GM18873 (cell line): ENCODE results near the gene RUNX2.

Experiments used
- ATAC-seq: cut with Tn5 transposase; IDR thresholded peaks from one replicate; pipeline ENCODE4 v1.9.1; 2021; ENCODE audit warnings: mild to moderate bottlenecking, moderate library complexity, moderate number of reproducible peaks; ENCODE audit not compliant: unreplicated experiment, low FRiP score

The RUNX2 gene

DNA sequence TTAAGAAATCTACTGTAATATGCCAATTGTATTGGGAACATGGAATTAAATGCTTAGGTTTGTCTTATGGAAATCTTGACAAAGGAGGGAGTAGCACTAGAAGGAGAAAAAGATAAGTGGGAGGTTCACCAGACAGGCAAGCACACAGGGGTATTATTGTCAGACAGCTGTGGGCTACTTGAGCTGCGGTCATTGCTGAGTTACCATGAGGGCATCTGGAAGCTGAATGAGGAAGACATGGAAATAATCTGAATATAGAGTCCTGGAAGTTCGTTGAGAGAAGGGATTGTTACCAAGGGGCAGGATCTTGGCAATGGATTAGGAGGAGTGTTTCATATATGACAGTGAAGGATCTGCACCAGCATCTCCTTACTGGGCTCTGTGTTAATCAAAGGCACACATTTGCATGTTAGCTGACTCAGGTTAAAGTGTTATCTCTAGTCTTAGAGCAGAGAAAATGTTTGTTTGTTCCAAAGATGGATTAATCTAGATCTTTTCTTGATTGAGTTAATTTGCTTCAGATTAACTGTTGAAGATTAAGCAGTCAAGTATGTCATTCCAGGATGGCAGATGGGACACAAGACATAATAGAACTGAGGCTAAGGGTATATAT lies 102.6 kb downstream of the RUNX2 start:
- ATAC-seq: no peak

DNA sequence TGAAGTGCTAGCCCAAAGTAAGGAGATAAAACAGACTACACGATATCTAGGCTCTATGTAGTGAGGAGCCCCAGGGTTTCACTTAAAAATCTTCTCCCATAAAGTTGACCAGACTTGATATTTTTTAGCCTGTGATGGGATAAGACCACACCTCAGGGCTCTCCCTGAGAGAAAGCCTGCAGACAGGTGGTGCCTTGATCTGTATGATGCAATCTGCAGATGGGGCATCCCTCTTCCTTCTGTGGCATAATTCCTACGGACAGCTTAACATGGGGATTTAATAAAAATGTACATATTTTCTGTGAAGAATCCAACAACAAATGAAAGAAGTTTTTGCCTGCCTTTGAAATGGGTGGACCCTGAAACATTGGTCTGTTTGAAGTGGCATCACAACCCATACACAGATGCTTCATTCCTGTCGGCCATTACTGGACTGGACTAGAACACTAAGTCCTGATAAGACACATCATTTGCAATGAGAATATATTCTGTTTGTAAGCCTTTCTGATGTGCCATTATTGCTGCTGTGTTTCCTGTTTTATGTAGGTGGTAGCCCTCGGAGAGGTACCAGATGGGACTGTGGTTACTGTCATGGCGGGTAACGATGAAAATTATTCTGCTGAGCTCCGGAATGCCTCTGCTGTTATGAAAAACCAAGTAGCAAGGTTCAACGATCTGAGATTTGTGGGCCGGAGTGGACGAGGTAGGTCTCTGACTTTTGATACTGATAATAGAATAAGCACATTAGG lies 103.4 kb downstream of the RUNX2 start:
- ATAC-seq: no peak

DNA sequence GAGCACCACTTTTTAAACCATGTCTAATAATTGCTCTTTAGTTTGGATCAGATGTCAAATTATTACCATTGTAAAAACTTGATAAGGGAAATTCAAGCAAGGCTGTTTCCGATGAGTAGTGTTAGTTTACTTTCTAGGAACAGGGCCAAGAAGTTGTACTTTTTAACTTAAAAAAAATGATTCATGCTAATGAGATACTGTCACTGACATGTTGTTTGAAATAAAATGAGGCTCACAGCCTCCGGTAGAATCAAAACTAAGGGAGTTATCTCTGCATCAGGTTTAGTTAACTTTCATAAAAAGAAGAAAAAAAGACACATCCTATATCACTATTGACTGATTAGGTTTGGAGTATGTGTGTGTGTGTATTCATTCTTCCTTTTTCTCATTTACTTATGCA lies 104.8 kb downstream of the RUNX2 start:
- no peak for ATAC-seq

DNA sequence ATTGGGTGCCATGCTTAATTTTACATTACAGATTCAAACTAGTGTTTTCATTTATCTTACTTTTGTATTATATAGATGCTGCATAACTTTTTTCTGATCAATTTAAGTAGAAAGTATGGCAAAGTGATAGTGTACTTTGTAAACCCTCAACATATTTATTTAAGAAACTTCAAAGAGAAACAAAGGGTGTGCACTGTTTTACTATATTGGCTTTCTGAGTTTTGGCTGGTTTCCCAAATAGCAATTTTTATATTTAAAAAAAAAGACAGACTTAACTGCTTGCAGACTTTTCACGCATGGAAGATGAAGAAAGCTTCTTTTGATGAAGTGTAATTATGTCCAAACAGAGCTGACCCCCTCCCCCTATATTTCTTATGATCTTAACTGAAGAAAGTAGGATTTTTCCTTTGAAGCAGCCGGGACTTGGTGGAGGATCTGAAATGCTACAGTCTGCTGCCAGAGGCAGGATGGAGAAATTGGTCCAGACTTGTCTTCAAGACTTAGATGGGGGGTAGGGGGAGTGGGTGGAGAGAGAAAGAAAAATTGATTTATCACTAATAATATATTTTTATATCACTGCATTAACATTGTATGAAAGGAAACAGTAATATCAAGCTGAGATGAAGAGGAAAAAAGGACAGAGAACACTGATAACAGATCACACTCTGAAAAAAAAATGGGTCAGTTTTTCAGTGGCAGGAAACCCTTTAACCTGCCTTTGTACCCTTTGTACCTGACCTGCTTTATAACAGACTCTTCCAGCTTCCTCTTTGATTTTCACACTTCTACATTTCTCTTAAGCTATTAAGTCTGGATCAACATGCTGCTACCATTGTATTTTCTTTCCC lies 105.6 kb downstream of the RUNX2 start:
- ATAC-seq: no peak

DNA sequence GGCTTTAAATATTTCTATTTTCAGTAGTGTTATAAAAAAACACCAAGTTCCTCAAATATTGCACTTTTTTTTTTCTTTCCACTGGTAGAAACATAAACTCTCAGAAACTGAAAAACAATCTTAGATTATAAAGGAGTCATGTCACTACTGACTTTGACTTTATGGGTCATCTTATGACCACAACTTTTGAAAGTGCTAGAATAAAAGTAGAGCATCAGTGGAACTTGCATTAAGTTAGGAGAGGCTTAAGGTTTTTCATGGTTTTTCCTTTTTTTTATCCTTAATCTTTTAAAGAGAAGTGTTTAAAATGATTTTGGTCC lies 106.2 kb downstream of the RUNX2 start:
- ATAC-seq: no peak

DNA sequence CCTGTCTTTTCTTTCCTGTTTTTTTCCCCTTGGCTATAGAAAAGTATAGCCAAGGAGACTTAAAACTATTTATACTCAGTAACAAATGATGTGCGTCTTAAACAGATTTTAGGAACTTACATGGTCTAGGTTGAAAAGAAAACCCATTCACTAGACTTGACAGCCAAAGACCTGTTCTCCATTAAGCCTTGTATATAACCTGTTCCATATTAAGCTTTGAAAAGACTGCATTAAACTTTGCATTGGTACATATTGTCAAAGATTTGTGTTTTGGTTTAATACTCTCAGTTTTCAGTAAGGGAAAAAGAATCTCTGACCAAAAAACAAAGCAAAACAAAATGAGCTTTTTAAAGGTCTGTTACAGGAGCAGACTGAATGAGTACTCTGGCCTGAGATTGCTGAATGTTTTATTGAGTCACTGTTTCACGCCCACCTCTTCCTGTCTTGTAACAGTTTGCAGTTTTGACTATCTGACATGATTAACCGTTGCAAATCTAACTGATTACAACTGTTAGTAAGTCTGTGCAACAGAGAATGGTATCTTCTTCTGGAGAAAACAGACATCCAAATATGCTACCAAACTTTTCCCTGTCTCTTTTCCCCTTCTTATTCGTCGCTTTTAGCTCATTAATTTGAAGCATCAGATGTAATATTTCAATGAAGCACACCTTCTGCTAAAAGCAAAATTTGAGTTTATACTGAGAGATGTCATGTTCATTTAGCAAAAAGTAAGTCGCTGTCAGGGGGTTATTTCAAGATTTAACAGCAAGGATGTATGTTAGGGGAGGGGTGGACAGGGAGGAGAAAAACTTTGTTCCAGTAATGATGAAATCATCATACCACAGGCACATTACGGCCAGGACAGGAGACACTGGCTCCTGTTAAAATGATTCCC lies 108.7 kb downstream of the RUNX2 start:
- peak; percentile 60 for ATAC-seq

DNA sequence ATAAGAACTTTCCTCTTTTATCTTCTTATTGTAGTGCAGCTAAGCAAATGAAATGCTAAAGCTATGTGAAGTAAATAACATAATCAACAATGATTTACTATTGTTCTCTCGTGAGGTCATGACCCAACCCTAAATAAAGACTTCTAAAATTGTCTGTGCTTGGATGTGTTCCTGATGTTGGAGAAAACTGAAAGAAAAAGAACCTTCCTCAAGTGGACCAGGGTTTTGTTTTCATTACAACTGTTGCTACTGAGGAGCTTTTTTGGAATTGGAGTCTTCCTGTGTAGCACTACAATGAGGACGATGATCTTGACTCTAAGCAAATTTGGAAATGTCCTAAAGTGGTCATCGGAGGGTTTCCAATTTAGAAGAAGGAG lies 109.3 kb downstream of the RUNX2 start:
- ATAC-seq: no peak

DNA sequence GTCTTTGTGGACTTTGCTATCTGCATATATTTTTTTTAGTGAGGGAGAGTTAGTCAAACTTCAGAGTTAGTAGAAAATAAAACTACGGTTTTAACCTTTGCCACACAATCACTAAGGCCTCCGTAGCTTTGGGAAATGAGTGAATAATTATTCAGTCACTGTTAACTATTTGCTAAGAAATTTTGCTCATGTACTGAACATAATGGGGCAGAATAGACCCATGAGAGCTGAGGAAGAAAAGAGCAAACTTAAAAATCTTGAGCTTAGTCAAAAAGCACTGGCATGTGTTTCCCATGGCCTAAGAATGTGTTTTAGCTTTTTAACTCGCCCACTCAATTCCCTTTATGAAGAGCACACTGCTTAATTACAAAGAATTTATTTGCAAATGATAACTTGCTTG lies 110.0 kb downstream of the RUNX2 start:
- ATAC-seq: no peak

DNA sequence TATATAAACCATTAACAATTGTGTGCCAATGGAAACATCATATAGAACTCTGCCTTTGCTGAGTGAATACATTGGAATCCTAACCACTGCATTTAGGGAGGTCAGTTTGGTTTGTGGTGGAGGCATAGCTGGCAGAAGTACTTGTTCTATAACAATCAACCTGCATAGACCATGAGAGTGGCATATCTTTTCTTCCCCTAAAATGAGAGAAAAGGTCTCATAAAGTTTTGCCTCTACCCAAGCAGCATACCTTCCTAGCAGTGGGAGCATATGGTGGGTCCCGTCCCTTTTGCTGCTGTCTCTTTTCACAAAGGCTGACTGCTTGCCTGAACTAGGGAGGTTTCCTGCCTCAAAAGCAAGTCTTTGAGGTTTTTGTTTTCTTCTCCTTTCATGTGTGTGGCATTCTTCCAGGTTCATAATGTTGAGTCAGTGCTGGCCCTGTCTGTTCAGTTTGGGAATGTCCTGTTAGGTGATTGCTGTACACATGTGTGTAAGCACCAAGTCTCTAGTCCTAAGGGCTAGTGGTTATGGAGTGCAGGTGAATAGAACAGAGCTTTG lies 110.8 kb downstream of the RUNX2 start:
- ATAC-seq: no peak

DNA sequence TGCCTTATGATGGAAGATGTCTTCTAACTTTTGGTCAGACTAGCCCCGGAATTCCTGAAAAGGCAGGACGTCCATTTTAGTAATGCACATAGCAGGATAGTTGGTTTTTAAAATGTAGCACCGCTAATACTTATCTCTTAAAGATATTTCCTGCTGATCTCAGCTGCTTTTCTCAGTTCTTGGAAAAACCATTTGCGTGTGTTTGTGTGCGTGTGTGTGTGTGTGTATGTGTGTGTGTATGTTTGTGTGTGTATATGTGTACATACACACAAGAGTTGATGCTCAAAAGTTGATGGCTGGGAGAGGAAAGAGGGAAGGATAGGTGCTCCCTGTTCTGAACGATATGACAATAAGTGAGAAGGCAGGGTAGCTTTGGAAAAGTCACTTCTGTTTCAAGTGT lies 111.3 kb downstream of the RUNX2 start:
- no peak for ATAC-seq

DNA sequence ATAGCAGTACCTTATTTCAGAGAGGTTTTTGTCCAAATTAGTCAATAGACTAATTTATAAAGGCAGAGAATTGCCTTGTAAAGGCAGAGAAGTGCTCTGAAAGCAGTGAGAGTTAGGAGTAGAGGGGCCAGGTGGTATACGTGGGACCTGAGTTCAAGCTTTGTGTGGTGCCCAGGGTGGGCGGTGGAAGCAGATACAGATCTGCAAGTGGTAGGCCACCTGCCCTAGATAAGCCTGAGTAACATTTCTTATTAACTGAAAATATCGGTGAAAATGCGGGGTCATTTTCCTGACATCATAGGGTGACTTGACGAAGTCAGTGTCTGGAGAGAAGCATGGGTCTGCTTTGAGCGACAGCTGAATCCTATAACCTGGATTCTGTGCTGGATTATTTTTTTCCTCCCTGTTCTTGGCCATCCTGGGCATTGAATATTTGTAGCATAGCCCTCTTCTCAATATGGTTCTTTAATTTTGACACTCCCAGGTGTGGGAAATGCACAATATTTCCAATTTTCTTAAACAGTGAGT lies 111.8 kb downstream of the RUNX2 start:
- ATAC-seq: no peak

DNA sequence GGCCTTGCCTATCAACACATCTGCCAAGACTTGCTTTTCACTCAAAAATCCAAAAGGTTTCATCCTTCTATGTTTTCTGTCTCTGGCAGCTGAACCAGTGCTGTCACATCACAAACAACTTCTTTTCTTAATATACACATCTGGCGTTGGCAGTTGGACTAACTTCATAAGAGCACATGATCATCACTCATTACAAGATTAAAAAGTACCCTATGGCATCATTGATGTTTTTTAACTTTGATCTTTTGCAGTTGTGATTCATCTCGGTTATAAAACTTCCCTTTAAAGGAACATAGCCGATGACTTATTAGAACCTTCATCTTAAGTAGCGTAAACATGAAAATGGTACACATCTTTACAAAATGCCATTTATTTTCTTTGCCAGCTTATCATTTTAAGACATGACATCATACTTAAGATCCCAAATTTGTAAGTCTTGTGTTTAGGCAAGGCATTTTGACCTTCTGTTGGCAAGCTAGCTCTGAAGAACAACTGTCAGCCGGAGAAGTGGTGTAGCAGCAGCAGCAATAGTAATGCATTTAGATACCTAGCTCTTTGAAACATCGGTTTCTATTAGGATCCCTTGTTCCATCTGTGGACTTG lies 113.8 kb downstream of the RUNX2 start:
- no peak for ATAC-seq

DNA sequence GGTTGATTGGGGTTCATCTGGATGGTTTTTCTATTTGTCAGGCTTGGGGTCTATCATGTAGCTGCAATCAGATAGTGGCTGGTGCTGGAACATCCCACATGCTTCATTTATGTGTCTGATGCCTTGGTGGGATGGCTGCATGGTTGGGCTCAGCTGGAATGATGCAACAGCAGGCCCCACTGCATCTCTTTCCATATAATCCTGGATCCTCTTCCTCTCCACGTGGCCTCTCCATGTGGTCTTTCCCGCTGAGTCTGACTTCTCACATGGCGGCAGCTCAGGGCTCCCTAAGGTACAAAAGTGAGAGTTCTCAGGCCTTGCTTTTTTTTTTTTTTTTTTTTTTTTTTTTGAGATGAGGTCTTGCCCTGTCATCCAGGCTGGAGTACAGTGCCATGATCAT lies 114.6 kb downstream of the RUNX2 start:
- no peak for ATAC-seq

DNA sequence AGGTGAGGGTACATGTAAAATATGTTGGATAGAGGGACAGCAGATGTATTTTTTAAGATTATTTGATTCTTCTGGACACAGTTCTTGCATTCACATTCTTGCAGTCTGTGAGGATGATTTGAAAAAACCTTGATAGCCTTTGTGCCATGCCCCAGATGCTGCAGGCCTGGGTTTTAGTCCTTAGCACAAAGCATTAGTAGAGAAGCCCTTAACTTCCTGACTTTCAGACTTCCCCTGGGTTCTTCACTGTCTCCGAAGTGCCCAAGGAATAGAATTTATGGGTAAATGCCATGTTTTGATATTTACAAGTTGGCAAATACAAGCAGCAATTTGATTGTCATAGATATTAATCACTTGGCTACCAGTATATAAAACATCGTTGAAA lies 117.2 kb downstream of the RUNX2 start:
- ATAC-seq: no peak

DNA sequence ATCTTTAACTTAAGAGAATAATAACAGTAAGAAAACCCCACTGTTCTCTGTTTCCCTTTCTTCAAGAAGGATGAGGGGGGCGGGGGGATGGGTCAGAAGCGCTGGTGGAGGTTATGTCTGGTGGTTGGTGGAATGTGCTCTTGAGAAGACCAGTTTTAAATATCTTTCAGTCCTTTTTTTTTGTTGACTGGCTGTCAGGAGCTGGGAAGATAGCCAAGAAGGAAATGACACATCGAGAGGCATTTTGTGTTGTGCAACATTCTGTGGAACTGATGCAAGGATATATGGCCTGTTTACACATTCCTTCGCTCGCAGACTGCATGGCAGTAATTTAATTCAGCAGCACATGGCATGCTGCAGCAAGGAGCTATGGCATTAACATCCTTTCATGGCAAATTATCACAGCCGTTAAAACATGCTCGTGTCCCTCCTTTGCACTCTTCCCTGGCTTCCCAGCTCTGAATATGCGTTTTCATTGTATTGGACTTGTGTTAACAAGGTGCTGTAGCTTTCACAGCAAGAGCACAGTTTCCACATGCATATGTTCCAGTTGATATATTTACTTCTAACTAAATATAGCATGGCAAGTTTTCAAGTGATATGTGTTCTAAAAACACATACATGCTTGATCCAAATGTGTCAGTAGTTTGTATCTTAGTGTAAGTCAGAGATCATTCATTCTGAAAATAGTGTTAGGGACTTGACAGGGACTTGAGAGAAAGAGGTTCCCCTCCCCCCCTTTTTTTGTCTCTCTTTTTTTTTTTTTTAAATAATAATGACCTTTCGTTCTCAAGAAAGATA lies 117.8 kb downstream of the RUNX2 start:
- no peak for ATAC-seq

DNA sequence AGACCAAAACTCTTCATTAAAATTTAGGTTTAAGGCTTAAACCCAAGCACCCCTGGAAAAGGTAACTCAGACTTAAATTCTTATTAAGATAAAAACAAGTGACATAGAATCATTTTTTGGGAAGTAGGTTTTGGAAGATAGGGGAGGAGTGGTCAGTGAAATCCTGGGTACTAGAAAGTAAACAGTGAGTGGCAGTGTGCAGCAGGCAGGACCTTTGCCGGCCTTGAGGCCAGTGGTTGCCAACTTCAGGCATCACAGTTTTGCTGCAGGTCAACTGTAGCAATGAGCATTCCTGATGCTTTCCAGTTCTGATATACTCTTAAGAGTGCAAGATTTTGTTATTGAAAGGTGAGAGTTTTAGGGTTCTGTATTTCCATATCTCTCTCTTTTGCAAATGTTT lies 118.9 kb downstream of the RUNX2 start:
- no peak for ATAC-seq

DNA sequence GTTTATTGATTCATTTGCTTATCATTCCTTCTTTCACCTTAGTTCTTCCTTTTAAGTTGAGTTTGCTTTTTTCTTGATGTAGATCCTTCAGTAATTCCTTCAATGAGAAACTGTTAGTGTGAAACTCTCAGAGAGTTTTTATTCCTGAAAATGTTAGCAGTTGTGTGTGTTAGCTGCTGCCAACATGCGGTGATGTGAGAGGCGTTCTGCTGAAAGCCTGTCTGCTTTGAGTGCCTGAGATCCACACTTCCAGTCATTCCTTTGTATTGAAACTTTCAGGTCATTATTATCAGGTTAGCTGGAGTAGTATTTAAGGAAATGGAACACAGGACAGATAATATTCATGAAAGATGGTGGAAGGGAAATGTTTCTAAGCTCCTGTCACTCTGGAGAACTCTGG lies 119.6 kb downstream of the RUNX2 start:
- ATAC-seq: no peak

DNA sequence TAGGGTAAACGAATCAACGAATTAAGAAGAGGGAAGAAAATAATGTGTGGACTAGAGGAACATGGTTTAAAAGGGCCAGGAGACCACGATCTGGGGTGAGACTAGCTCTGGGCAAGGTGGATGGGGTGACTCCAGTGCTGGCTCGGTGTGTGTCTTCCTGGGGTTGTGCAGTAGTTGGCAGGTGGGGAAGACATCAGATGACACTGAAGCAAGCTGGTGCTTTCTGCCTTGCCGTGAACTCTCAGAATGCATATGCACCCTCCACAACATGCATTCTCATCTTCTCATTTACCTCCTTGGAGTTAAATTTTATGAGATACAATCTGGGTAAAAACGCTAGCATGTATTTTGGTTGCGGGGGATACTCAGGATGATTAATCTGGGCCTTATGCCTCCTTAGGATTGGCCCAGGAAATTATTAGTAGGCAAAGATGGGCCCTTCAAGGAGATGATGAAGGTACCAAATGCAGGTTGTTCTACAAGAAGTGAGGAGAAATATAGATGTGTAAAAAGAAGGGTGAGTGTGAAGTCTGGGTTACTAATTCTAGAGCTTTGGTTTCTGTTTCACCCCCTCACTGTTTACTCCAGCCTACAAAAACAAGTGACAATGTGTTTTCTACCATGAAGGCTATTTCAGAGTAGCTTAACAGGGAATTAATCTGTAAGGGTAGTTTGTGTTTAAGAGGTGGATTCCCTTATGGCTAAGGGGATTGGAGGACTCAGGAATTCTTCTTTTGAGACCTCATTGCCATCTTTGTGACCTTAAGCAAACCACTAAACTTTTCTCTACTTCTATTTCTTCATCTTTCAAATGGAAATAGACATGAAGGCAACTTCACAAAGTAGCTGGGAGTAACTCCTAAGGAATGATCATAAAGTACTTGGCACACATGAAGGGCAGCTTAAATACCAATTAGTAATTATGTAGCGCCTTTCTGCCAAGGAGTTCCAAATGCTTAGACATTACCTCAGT lies 120.6 kb downstream of the RUNX2 start:
- ATAC-seq: no peak
